ENCODE results near the gene EXOC3L4. TPM values are rescaled to one million over a fixed set of nuclear protein-coding genes. Genes with fewer than 3 reads are reported as not detected.

EXOC3L4 gene
- total and polyA plus RNA-seq, 9 donors: 0.33 to 1.2 (median 0.85) TPM; not detected in 3

DNA sequence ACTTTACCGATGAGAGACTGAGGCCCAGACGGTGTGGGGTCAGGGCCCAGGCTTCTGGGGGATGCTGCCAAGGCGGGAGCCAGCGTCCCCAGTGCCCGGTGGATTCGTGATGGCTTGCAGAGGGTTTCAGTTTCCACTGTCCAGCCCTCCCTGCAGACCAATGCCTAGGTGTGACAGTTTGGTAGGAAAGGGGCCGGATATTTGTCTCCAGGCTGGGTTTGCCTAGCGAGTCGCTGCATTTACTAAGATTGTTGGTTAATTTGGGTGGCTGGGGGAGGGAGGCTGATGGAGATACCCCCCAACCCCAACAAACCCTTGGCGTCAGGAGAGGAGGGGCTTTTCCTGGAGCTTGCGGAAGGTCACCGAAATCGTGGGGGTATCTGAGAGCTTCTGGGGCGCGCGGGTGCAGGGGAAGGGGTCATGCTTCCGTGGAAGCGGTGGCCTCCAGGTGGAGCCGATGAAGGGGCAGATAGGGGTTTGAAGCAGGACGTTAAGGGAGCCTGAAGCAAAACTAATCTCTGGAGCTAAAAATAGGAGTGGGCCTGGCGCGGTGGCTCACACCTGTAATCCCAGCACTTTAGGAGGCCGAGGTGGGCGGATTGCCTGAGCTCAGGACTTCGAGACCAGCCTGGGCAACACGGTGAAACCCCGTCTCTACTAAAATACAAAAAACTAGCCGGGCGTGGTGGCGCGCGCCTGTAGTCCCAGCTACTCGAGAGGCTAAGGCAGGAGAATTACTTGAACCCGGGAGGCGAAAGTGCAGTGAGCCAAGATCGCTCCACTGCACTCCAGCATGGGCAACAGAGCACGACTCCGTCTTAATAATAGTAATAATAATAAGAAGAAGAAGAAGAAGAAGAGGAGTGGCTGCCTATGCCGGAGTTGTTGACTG, 36.1 kb upstream of the EXOC3L4 start:
- 35 to 41% (median 39%) methylated on average over 39 of the region's 39 CpGs for WGBS, 3 donors
- peak in 2 of 5 donors; percentile 30 to 53 for DNase-seq
- Histone ChIP-seq H3K4me1 (ENCODE audit: insufficient read depth) (peaks cover 12% of the 10 kb centered on the region), H3K27ac (peak overlapping the region; percentile 60 to 62), H3K4me3 (peak overlapping the region; percentile 96), H3K9me3 (no peaks in the 10 kb centered on the region), H3K27me3 (no peaks in the 10 kb centered on the region), H3K36me3 (no peaks in the 10 kb centered on the region)
- TF ChIP-seq, protein P1, sequence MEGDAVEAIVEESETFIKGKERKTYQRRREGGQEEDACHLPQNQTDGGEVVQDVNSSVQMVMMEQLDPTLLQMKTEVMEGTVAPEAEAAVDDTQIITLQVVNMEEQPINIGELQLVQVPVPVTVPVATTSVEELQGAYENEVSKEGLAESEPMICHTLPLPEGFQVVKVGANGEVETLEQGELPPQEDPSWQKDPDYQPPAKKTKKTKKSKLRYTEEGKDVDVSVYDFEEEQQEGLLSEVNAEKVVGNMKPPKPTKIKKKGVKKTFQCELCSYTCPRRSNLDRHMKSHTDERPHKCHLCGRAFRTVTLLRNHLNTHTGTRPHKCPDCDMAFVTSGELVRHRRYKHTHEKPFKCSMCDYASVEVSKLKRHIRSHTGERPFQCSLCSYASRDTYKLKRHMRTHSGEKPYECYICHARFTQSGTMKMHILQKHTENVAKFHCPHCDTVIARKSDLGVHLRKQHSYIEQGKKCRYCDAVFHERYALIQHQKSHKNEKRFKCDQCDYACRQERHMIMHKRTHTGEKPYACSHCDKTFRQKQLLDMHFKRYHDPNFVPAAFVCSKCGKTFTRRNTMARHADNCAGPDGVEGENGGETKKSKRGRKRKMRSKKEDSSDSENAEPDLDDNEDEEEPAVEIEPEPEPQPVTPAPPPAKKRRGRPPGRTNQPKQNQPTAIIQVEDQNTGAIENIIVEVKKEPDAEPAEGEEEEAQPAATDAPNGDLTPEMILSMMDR (IDR thresholded peaks at IDR 0.05): no peak
- no peak for TF ChIP-seq EP300 (IDR thresholded peaks at IDR 0.05)
- no peak for TF ChIP-seq POLR2A (IDR thresholded peaks at IDR 0.05)
- intact Hi-C loops (cut with DNase I): no loop called here

DNA sequence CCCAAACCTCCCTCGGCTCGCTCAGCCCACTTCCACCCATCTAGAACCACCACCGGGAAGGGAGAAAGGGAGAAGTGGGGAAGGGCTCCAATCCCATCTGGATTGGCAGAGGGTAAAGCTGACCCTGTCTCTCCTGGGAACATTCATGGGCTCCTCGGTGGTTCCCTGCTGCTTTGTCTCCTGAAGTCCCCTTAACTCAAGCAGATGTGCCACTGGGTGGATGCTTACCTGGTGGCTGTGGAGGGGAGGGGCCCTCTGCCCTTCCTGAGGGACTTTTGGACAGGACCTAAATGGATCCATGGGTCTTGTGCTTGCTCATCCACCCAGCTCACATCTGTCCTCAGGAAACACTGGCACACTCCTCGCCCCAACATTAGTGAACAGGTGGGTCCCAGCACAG, 35.0 kb upstream of the EXOC3L4 start:
- Histone ChIP-seq H3K27me3 (no peaks in the 10 kb centered on the region), H3K9me3 (no peaks in the 10 kb centered on the region), H3K4me3 (no peak overlapping the region), H3K4me1 (ENCODE audit: insufficient read depth) (peaks cover 12% of the 10 kb centered on the region), H3K27ac (no peak overlapping the region), H3K36me3 (no peaks in the 10 kb centered on the region)
- TF ChIP-seq, protein P1 (IDR thresholded peaks at IDR 0.05): no peak
- no peak for TF ChIP-seq EP300 (IDR thresholded peaks at IDR 0.05)
- no peak for TF ChIP-seq POLR2A (IDR thresholded peaks at IDR 0.05)
- 75 to 76% (median 76%) methylated on average over 5 of the region's 5 CpGs for WGBS, 3 donors
- intact Hi-C loops (cut with DNase I): no loop called here
- DNase-seq: no peak

DNA sequence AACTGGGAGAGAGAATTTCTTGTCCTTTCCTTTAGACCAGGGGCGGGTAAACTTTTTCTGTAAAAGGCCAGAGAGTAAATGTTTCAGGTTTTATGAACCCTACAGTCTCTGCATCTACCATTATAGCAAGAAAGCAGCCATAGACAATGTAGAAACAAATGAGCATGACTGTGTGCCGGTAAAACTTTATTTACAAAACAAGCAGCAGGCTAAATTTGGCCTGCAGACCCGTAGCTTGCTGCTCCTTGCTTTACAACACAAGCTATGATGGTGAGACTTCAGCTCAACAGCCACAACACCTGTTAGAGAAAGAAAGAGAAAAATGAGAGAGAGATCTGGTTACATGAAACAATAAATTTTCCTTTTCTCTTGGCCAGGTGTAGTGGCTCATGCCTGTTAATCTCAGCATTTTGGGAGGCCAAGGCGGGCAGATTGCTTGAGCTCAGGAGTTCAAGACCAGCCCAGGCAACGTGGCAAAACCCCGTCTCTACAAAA, 33.0 kb upstream of the EXOC3L4 start:
- no peak for DNase-seq
- Histone ChIP-seq H3K4me3 (no peak overlapping the region), H3K4me1 (ENCODE audit: insufficient read depth) (peaks cover 10% of the 10 kb centered on the region), H3K9me3 (no peaks in the 10 kb centered on the region), H3K27ac (no peak overlapping the region), H3K27me3 (no peaks in the 10 kb centered on the region), H3K36me3 (no peaks in the 10 kb centered on the region)
- intact Hi-C loops (cut with DNase I): no loop called here
- 54 to 70% (median 58%) methylated on average over 6 of the region's 6 CpGs for WGBS, 3 donors
- TF ChIP-seq, protein P1 (IDR thresholded peaks at IDR 0.05): no peak
- no peak for TF ChIP-seq EP300 (IDR thresholded peaks at IDR 0.05)
- TF ChIP-seq POLR2A (IDR thresholded peaks at IDR 0.05): no peak

DNA sequence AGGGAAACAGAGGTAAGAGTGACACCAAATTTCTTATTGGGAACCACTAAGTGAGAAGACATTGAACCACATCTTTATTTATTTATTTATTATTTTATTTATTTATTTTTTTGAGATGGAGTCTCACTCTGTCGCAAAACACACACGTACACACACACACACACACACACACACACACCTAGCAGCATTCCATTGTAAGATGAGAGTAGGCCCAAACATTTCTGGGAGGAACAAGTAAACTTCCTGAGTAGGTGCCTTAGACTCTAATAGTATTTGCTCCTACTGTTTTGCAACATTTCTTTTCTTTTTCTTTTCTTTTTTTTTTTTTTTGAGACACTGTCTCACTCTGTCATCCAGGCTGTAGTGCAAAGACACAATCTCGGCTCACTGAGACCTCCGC, 30.1 kb upstream of the EXOC3L4 start:
- Histone ChIP-seq H3K4me1 (ENCODE audit: insufficient read depth) (peaks cover 6% of the 10 kb centered on the region), H3K27ac (no peak overlapping the region), H3K27me3 (no peaks in the 10 kb centered on the region), H3K4me3 (no peak overlapping the region), H3K9me3 (no peaks in the 10 kb centered on the region), H3K36me3 (no peaks in the 10 kb centered on the region)
- 89 to 91% (median 90%) methylated on average over 4 of the region's 4 CpGs for WGBS, 3 donors
- DNase-seq: no peak
- intact Hi-C loops (cut with DNase I): no loop called here
- no peak for TF ChIP-seq POLR2A (IDR thresholded peaks at IDR 0.05)
- TF ChIP-seq EP300 (IDR thresholded peaks at IDR 0.05): no peak
- TF ChIP-seq, protein P1 (IDR thresholded peaks at IDR 0.05): no peak

All from ovary (tissue), 9 donors.